HEK293 (cell line): ENCODE data around the gene LRRN2.
A peak's percentile ranks its signal among the peaks of the same experiment; 100 is the strongest.

Source experiments
- CTCF ChIP-seq: fragments of 450-650 bp; formaldehyde crosslinking; IDR thresholded peaks from 2 replicates; pipeline ENCODE4 v1.5.1; 2016; ENCODE audit warnings: missing biosample characterization, missing genetic modification characterization
- ZBTB26 ChIP-seq: fragments of 450-650 bp; formaldehyde crosslinking; optimal IDR thresholded peaks from 2 replicates; pipeline ENCODE3; 2016; ENCODE audit warnings: missing biosample characterization, mild to moderate bottlenecking, missing genetic modification characterization
- ZFP3 ChIP-seq: fragments of 450-650 bp; formaldehyde crosslinking; IDR thresholded peaks from 2 replicates; pipeline ENCODE4 v1.5.1; 2016; ENCODE audit warnings: low read depth, missing biosample characterization, missing genetic modification characterization
- ZNF146 ChIP-seq: fragments of 450-650 bp; formaldehyde crosslinking; IDR thresholded peaks from 2 replicates; pipeline ENCODE4 v1.5.1; 2016; ENCODE audit warnings: missing biosample characterization, missing genetic modification characterization
- ZNF24 ChIP-seq: fragments of 450-650 bp; formaldehyde crosslinking; IDR thresholded peaks from 2 replicates; pipeline ENCODE4 v1.5.1; 2016; ENCODE audit warnings: missing biosample characterization, missing genetic modification characterization
- ZNF274 ChIP-seq, 2 experiments: fragments of 200-500 bp in 1 of 2; fragments of 450-650 bp in 1 of 2; sonication (Bioruptor generic) in 1 of 2; formaldehyde crosslinking in 1 of 2; IDR thresholded peaks; 2 replicates each; pipeline versions ENCODE4 v1.5.1 to v1.6.1; 2014 to 2016; ENCODE audit warnings: borderline replicate concordance in 1 of 2, inconsistent platforms in 1 of 2, low read length in 1 of 2, missing biosample characterization in 1 of 2, missing genetic modification characterization in 1 of 2
- TF ChIP-seq, protein P1 (sequence below): fragments of 450-650 bp; formaldehyde crosslinking; IDR thresholded peaks from 2 replicates; pipeline ENCODE4 v1.5.1; 2016; ENCODE audit warnings: missing biosample characterization, missing genetic modification characterization
- TF ChIP-seq, protein P2 (sequence below): fragments of 450-650 bp; formaldehyde crosslinking; IDR thresholded peaks from 2 replicates; pipeline ENCODE4 v1.5.1; 2016; ENCODE audit warnings: missing biosample characterization, missing genetic modification characterization

- TF ChIP-seq ZBTB26 (tag by site-specific recombination), result no peak
- TF ChIP-seq, protein P1, sequence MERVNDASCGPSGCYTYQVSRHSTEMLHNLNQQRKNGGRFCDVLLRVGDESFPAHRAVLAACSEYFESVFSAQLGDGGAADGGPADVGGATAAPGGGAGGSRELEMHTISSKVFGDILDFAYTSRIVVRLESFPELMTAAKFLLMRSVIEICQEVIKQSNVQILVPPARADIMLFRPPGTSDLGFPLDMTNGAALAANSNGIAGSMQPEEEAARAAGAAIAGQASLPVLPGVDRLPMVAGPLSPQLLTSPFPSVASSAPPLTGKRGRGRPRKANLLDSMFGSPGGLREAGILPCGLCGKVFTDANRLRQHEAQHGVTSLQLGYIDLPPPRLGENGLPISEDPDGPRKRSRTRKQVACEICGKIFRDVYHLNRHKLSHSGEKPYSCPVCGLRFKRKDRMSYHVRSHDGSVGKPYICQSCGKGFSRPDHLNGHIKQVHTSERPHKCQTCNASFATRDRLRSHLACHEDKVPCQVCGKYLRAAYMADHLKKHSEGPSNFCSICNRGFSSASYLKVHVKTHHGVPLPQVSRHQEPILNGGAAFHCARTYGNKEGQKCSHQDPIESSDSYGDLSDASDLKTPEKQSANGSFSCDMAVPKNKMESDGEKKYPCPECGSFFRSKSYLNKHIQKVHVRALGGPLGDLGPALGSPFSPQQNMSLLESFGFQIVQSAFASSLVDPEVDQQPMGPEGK (tag by site-specific recombination), result peak; percentile 73
- no peak for TF ChIP-seq CTCF (tag by site-specific recombination)
- no peak for TF ChIP-seq ZNF274 (IDR thresholded peaks at IDR 0.05; ENCODE audit: low read length)
- TF ChIP-seq ZNF274 (tag by site-specific recombination; IDR thresholded peaks at IDR 0.05; ENCODE audit: borderline replicate concordance), result no peak
- TF ChIP-seq ZNF24, result no peak
- no peak for TF ChIP-seq ZNF146
- TF ChIP-seq ZFP3 (tag by site-specific recombination), result no peak
- TF ChIP-seq, protein P2, sequence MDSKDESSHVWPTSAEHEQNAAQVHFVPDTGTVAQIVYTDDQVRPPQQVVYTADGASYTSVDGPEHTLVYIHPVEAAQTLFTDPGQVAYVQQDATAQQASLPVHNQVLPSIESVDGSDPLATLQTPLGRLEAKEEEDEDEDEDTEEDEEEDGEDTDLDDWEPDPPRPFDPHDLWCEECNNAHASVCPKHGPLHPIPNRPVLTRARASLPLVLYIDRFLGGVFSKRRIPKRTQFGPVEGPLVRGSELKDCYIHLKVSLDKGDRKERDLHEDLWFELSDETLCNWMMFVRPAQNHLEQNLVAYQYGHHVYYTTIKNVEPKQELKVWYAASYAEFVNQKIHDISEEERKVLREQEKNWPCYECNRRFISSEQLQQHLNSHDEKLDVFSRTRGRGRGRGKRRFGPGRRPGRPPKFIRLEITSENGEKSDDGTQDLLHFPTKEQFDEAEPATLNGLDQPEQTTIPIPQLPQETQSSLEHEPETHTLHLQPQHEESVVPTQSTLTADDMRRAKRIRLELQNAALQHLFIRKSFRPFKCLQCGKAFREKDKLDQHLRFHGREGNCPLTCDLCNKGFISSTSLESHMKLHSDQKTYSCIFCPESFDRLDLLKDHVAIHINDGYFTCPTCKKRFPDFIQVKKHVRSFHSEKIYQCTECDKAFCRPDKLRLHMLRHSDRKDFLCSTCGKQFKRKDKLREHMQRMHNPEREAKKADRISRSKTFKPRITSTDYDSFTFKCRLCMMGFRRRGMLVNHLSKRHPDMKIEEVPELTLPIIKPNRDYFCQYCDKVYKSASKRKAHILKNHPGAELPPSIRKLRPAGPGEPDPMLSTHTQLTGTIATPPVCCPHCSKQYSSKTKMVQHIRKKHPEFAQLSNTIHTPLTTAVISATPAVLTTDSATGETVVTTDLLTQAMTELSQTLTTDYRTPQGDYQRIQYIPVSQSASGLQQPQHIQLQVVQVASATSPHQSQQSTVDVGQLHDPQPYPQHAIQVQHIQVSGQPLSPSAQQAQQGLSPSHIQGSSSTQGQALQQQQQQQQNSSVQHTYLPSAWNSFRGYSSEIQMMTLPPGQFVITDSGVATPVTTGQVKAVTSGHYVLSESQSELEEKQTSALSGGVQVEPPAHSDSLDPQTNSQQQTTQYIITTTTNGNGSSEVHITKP (tag by site-specific recombination), result no peak
These were observed 835 bp downstream of the LRRN2 start for GRCh38 chr1:204684571-204685235.
